Mesenchymal stem cell (in vitro differentiated cells and primary cell): Measurements from ENCODE around the gene PDE4B.
A peak's percentile ranks its signal among the peaks of the same experiment; 100 is the strongest.

Experiments used
- DNase-seq: peaks from one replicate; pipeline ENCODE4 v3.0.0-alpha.2; 2013
- H2AFZ ChIP-seq: one replicate; pipeline ENCODE4 v1.6.1; 2013; ENCODE audit warnings: low read depth, mild to moderate bottlenecking, control low read depth, inconsistent platforms, low read length, moderate library complexity
- H2AK5ac ChIP-seq: 2 replicates; pipeline ENCODE4 v1.6.1; 2013; ENCODE audit warnings: low read length, moderate library complexity, mild to moderate bottlenecking, inconsistent platforms; ENCODE audit not compliant: severe bottlenecking
- H2BK120ac ChIP-seq: one replicate; pipeline ENCODE4 v1.6.1; 2013; ENCODE audit warnings: low read depth, mild to moderate bottlenecking, inconsistent platforms, low read length, moderate library complexity
- H2BK12ac ChIP-seq, 2 experiments: one replicate each; pipeline ENCODE4 v1.6.1; 2013; ENCODE audit warnings: inconsistent platforms in 2 of 2, low read length in 2 of 2, mild to moderate bottlenecking in 2 of 2, moderate library complexity in 2 of 2, control low read depth in 1 of 2
- H2BK15ac ChIP-seq: one replicate; pipeline ENCODE4 v1.6.1; 2013; ENCODE audit warnings: mild to moderate bottlenecking, low read depth, inconsistent platforms; ENCODE audit not compliant: poor library complexity, severe bottlenecking
- H2BK5ac ChIP-seq: 2 replicates; pipeline ENCODE4 v1.6.1; 2013; ENCODE audit warnings: low read depth, mild to moderate bottlenecking, low read length, control low read depth, inconsistent platforms; ENCODE audit not compliant: poor library complexity, severe bottlenecking
- H3K14ac ChIP-seq, 2 experiments: one replicate each; pipeline ENCODE4 v1.6.1; 2013; ENCODE audit warnings: inconsistent platforms in 2 of 2, low read length in 2 of 2, control low read depth in 1 of 2, mild to moderate bottlenecking in 1 of 2, moderate library complexity in 1 of 2
- H3K18ac ChIP-seq, 2 experiments: one replicate each; pipeline ENCODE4 v1.6.1; 2013; ENCODE audit warnings: inconsistent platforms in 2 of 2, low read length in 2 of 2, control low read depth in 1 of 2, low read depth in 1 of 2, mild to moderate bottlenecking in 1 of 2
- H3K23ac ChIP-seq, 2 experiments: one replicate each; pipeline ENCODE4 v1.6.1; 2013; ENCODE audit warnings: inconsistent platforms in 2 of 2, low read length in 2 of 2, mild to moderate bottlenecking in 2 of 2, moderate library complexity in 2 of 2, control low read depth in 1 of 2
- H3K27ac ChIP-seq: 2 replicates; pipeline ENCODE4 v1.5.1; 2013; ENCODE audit warnings: mild to moderate bottlenecking, moderate library complexity, low read length, control low read depth, inconsistent platforms; ENCODE audit not compliant: poor library complexity, severe bottlenecking
- H3K27me3 ChIP-seq, 2 experiments: 2 replicates each; pipeline versions ENCODE4 v1.6.1 to v1.7.0; 2013; ENCODE audit warnings: low read length in 2 of 2, mild to moderate bottlenecking in 2 of 2, moderate library complexity in 2 of 2, control low read depth in 1 of 2, inconsistent platforms in 1 of 2; ENCODE audit not compliant: control insufficient read depth in 1 of 2, insufficient read depth in 1 of 2
- H3K36me3 ChIP-seq, 2 experiments: 2 replicates each; pipeline versions ENCODE4 v1.6.1 to v1.7.0; 2013; ENCODE audit warnings: low read length in 2 of 2, control low read depth in 1 of 2, inconsistent platforms in 1 of 2, low read depth in 1 of 2, mild to moderate bottlenecking in 1 of 2; ENCODE audit not compliant: insufficient read depth in 2 of 2, control insufficient read depth in 1 of 2
- H3K4ac ChIP-seq, 2 experiments: one replicate each; pipeline ENCODE4 v1.6.1; 2013; ENCODE audit warnings: inconsistent platforms in 2 of 2, low read length in 2 of 2, mild to moderate bottlenecking in 2 of 2, moderate library complexity in 2 of 2, control low read depth in 1 of 2, low read depth in 1 of 2
- H3K4me1 ChIP-seq: 2 replicates; pipeline ENCODE4 v1.6.1; 2013; ENCODE audit warnings: low read depth, low read length, control low read depth; ENCODE audit not compliant: control insufficient read depth, insufficient read depth
- H3K4me2 ChIP-seq: 2 replicates; pipeline ENCODE4 v1.6.1; 2013; ENCODE audit warnings: low read length, mild to moderate bottlenecking, inconsistent platforms; ENCODE audit not compliant: poor library complexity, severe bottlenecking
- H3K4me3 ChIP-seq, 2 experiments: 2 replicates each; pipeline versions ENCODE4 v1.5.1 to v1.7.0; 2013; ENCODE audit warnings: low read length in 2 of 2, mild to moderate bottlenecking in 2 of 2, control low read depth in 1 of 2, low read depth in 1 of 2; ENCODE audit not compliant: insufficient read depth in 1 of 2
- H3K79me1 ChIP-seq: replicated peaks from 2 replicates; pipeline ENCODE4 v1.6.1; 2013; ENCODE audit warnings: mild to moderate bottlenecking, control low read depth, low read length, inconsistent platforms; ENCODE audit not compliant: poor library complexity, severe bottlenecking
- H3K9ac ChIP-seq: 2 replicates; pipeline ENCODE4 v1.7.0; 2013; ENCODE audit warnings: mild to moderate bottlenecking, low read length, moderate library complexity
- H3K9me3 ChIP-seq: 2 replicates; pipeline ENCODE4 v1.7.0; 2013; ENCODE audit warnings: mild to moderate bottlenecking, low read length; ENCODE audit not compliant: control insufficient read depth
- H4K8ac ChIP-seq: one replicate; pipeline ENCODE4 v1.6.1; 2013; ENCODE audit warnings: inconsistent platforms, mild to moderate bottlenecking, low read length, moderate library complexity
- H4K91ac ChIP-seq: one replicate; pipeline ENCODE4 v1.6.1; 2013; ENCODE audit warnings: mild to moderate bottlenecking, low read length, inconsistent platforms
- WGBS: methylation state at CpG from one replicate; pipeline ENCODE4 v1.1.7; 2013; ENCODE audit warnings: mixed read lengths; 5-methylcytosine and 5-hydroxymethylcytosine counted together

Gene PDE4B

DNA sequence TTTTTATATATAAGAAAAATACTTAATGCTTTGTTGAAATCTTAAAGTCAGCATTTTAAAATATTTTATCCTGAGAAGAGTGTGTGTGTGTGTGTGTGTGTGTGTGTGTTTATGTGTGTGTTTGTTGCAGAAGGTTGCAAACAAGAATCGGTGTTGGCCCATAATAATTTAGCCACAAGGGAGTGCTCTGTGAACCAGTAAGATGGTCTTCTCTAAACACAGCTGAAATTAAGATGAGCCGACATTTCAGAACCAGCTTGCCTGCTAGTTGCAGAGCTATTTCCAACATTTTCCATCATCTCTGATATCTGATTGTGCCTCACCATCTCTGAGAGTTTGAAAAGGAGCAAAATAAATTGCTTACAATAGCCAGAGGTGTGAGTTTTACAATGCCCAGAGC is 582.4 kb downstream of the PDE4B start:
- Histone ChIP-seq H3K18ac (no peak overlapping the region), H3K9ac (peak overlapping the region; percentile 5), H4K91ac (no peak overlapping the region), H3K4me2 (no peak overlapping the region), H3K27ac (no peak overlapping the region), H3K4ac (no peak overlapping the region), H3K4me3 (no peak overlapping the region), H3K79me1 (no peaks in the 10 kb centered on the region), H3K9me3 (no peaks in the 10 kb centered on the region), H3K36me3 (peaks cover 0 to 6% of the 10 kb centered on the region in 2 experiments), H2BK12ac (no peak overlapping the region), H2BK15ac (no peak overlapping the region), H2AK5ac (no peak overlapping the region), H3K14ac (no peak overlapping the region), H2AFZ (no peak overlapping the region), H2BK5ac (no peak overlapping the region), H3K27me3 (no peaks in the 10 kb centered on the region), H2BK120ac (no peak overlapping the region), H3K23ac (no peak overlapping the region), H3K4me1 (peaks cover 4% of the 10 kb centered on the region), H4K8ac (no peak overlapping the region)
- WGBS = 85% methylated on average over 2 of the region's 2 CpGs
- no peak for DNase-seq

DNA sequence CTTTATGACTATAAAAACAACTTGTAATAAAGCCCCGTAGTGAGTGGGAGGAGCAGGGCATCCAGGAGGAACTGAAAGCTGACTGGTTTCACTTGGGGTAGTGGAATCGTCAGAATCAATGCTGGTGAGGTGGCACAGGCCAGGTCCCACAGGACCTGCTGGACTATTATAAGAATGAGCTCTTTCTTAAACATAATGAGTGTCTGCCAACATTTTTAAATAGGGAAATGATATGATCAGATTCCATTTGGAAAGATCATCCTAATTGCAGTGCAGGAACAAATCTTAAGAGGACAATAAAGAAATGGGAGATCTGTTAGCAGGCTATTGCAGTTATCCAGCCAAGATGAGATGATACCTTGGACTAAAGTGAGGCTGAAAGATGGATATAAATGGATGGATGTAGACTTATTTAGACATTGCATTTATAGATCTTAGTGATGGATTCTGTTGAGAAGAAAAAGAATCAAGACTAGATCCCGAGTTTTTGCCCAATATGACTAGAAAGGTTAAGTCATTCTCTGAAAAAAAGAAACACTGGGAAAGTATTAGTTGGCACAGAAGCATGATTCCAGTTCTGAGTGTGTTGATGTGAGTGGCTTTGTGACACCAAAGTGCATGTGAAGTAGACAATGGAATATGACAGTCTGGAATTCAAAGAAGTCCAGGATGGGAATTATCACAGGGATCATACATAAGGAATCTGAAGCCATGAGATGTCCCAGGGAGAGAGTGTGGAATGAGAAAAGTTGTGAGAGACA is 587.9 kb downstream of the PDE4B start:
- DNase-seq = no peak
- H2AFZ ChIP-seq = no peak overlapping the region
- peaks cover 1% of the 10 kb centered on the region for H3K9me3 ChIP-seq
- H3K4ac ChIP-seq = no peak overlapping the region
- no peaks in the 10 kb centered on the region for H3K27me3 ChIP-seq
- no peak overlapping the region for H3K23ac ChIP-seq
- 89% methylated on average over 3 of the region's 3 CpGs for WGBS
- no peak overlapping the region for H2BK120ac ChIP-seq
- H2BK5ac ChIP-seq = no peak overlapping the region
- no peak overlapping the region for H3K14ac ChIP-seq
- H3K4me3 ChIP-seq = no peak overlapping the region
- H2AK5ac ChIP-seq = no peak overlapping the region
- no peak overlapping the region for H3K4me2 ChIP-seq
- H2BK12ac ChIP-seq = no peak overlapping the region
- H3K18ac ChIP-seq = no peak overlapping the region
- no peak overlapping the region for H2BK15ac ChIP-seq
- H3K36me3 ChIP-seq = no peaks in the 10 kb centered on the region
- no peak overlapping the region for H4K91ac ChIP-seq
- H3K9ac ChIP-seq = no peak overlapping the region
- no peaks in the 10 kb centered on the region for H3K4me1 ChIP-seq
- H3K79me1 ChIP-seq = no peaks in the 10 kb centered on the region
- H3K27ac ChIP-seq = no peak overlapping the region
- no peak overlapping the region for H4K8ac ChIP-seq

DNA sequence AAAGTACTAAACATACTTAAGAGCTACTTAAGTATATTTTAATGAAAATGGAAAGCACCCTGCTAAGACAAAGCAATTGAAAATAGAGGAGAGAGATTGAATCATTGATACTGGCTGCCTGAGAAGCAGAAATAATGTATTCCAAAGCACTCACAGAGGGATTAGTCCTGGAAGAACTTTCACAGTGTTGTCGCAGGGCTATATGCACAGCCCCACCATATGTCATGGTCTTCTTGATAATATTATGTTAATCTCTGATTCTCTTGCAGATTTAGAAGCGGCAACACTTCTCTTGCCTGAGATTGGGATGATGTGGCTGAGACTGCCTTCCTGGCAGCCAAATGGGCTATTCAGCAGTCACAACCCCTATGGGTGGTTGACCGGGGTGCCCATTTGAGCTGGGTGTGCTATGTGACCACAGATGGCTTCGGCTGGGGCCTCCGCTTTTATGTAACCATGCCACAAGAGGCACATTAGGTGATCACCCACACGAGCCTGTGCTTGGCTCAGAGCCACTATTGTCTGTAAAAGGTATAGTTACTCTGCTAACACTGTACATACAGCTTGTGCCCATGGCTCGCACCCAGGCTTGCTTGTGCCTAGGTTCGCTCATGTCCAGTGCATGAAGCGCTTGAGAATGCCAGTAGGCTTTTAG is 589.1 kb downstream of the PDE4B start:
- H2AFZ ChIP-seq = peak overlapping the region; percentile 39

DNA sequence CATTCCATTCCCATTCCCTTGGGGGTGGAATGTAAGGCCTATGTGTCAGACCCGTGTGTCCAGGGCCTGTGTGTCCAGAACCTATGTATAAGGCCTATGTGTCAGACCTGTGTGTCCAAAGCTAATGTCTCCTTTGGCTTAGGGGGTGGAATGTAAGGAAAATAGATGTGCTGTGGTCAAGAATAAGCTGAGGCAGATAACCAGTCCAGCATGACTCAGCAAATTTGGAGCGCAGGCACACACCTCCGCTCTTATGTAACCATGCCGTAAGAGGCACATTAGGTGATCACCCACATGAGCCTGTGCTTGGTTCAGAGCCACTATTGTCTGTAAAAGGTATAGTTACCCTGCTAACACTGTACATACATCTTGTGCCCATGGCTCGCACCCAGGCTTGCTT is 590.5 kb downstream of the PDE4B start:
- Histone ChIP-seq H4K91ac (peak overlapping the region; percentile 23), H2AK5ac (no peak overlapping the region), H3K27me3 (no peaks in the 10 kb centered on the region), H2BK15ac (no peak overlapping the region), H3K9ac (no peak overlapping the region), H4K8ac (peak overlapping the region; percentile 62), H3K27ac (no peak overlapping the region), H2BK120ac (no peak overlapping the region), H3K23ac (peak overlapping the region in 1 of 2 experiments; percentile 5), H2BK5ac (no peak overlapping the region), H3K4me3 (no peak overlapping the region), H3K36me3 (no peaks in the 10 kb centered on the region), H2AFZ (no peak overlapping the region), H3K79me1 (no peaks in the 10 kb centered on the region), H3K4ac (no peak overlapping the region), H2BK12ac (peak overlapping the region in 1 of 2 experiments; percentile 59), H3K9me3 (peaks cover 22% of the 10 kb centered on the region), H3K4me1 (no peaks in the 10 kb centered on the region), H3K4me2 (no peak overlapping the region), H3K14ac (peak overlapping the region in 1 of 2 experiments; percentile 11), H3K18ac (peak overlapping the region in 1 of 2 experiments; percentile 30)
- WGBS = 96% methylated on average over 5 of the region's 5 CpGs
- DNase-seq = no peak

More for the DNA sequence above, 589.1 kb downstream of the PDE4B start:
- H2BK12ac ChIP-seq = peak overlapping the region in 1 of 2 experiments; percentile 42
- no peak overlapping the region for H3K4me3 ChIP-seq
- no peaks in the 10 kb centered on the region for H3K79me1 ChIP-seq
- no peak overlapping the region for H3K9ac ChIP-seq
- no peak overlapping the region for H3K14ac ChIP-seq
- DNase-seq = no peak
- H2BK5ac ChIP-seq = no peak overlapping the region
- no peak overlapping the region for H4K91ac ChIP-seq
- WGBS = 94% methylated on average over 8 of the region's 9 CpGs
- H4K8ac ChIP-seq = no peak overlapping the region
- peak overlapping the region in 1 of 2 experiments; percentile 52 for H3K18ac ChIP-seq
- H3K4me2 ChIP-seq = no peak overlapping the region
- no peak overlapping the region for H2BK120ac ChIP-seq
- no peaks in the 10 kb centered on the region for H3K4me1 ChIP-seq
- no peak overlapping the region for H3K23ac ChIP-seq
- H3K27ac ChIP-seq = no peak overlapping the region
- no peak overlapping the region for H2BK15ac ChIP-seq
- H3K9me3 ChIP-seq = peaks cover 9% of the 10 kb centered on the region
- H3K4ac ChIP-seq = peak overlapping the region in 1 of 2 experiments; percentile 61
- H2AK5ac ChIP-seq = no peak overlapping the region
- no peaks in the 10 kb centered on the region for H3K27me3 ChIP-seq
- no peaks in the 10 kb centered on the region for H3K36me3 ChIP-seq
